HG02610 (cell line): ENCODE measurements around the gene GJB2.

Experiments
- ATAC-seq: cut with Tn5 transposase; IDR thresholded peaks from one replicate; pipeline ENCODE4 v1.9.1; 2021; ENCODE audit warnings: mild to moderate bottlenecking, moderate library complexity; ENCODE audit not compliant: unreplicated experiment

GJB2 gene

DNA sequence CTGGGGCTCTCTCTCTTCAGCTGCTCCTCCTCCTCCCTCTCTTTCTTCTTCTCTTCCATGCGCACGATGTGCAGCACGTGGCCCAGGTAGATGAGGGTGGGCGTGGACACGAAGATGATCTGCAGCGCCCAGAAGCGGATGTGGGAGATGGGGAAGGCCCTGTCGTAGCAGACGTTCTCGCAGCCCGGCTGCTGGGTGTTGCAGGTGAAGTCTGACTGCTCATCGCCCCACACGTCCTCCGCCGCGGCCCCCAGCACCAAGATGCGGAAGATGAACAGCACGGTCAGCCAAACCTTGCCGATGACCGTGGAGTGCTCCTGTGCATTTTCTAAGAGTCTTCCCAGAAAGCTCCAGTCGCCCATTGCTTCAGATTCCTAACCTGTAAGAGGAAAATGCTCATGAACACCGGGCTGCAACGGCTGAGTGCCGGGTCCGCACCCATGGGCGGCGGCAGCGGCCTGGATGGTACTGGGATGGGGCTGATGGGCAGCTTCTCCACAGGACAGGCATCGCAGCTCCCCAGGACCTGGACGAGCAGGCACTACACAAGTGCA, 49.7 kb downstream of the GJB2 start:
- no peak for ATAC-seq

DNA sequence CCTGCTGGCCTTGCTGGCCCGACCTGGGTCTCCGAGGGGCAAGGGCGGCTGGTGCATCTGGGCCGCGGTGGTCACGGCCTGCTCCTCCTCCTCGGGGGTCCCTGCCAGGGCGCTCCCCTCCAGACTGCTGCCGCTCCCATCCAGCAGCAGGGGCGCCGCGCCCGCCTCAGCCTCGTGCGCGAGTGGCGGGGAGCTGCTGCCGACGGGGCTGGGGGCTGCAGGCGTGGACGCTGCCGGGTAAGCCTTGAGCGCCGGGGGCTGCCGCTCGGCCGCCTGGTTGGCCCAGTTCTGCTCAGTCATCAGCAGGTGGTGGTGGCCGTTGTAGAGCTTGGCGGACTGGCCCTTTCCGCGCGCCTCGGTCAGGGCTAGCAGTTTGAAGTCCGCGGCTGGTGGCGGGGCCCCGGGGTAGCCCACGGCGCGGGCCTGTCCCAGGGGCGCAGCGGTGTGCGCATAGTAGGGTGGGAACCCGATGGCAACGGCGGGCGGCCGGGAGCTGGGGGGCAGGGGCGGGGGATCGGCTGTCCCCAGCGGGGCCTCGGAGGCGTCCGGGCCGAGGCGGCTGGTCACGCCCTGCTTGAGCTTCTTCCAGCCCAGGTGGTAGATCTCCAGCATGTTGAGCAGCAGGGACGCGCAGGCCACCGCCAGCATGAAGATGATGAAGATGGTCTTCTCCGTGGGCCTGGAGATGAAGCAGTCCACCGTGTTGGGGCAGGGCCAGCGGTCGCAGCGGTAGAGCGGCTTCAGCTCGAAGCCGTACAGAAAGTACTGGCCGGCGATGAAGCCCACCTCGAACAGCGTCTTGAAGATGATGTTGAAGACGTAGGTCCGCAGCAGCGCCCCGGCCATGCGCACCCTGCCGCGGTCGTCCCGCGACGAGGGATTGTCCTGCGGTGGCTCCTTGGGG, 50.5 kb downstream of the GJB2 start:
- no peak for ATAC-seq

DNA sequence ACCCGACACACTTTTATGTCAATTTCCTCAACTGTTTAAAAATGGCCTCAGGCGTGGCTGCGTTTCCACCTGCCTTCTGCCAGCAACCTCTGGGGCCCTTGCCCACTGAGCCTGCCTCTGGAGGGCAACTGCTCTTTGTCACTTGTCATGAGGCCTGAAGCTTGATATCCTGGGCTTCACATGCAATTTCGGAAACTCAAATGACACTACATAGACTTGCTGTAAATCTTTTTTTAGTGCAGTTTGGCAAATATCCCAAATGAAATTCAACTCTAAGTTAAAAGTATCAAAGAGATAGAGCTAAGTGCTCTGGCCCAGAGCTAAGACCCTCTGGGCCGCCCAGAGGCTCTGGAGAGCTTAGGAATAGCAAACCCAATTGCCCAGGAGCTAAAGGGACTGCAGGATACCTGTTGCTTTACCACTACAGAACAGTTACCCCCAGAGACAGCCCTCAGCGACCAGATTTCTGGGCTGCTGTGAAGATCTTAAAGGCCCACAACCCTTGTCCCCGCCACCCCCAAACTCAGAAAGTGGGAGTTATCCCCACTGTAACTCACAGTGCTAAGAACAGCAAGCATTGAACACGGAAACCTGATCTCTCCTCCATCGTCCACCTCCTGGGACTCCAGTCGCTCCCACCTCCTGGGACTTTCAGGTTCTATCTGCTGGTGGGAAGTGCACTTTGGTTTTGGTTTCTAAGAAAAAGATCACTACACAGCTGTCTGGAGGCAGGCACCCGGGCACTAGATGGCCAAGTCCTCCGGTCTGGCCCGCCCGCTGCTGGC, 51.3 kb downstream of the GJB2 start:
- no peak for ATAC-seq

DNA sequence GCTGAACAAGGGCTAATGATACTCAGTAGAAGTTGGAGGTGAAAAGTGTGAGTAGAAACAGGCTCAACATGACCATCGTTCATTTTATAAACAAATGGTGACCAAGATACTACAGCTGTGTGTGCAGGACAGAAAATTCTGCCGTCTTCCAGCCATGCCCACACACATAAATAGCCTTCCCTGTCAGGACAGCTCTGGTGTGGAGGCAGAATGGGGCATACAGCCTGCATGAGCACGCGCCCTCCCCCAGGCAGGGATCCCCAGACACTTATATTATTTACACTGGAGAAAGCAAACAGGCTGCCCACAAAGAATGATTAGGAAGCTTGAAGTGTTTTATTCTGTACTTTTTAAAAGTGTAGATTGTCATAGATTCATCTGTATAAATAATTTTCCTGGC, 52.3 kb downstream of the GJB2 start:
- ATAC-seq = no peak

DNA sequence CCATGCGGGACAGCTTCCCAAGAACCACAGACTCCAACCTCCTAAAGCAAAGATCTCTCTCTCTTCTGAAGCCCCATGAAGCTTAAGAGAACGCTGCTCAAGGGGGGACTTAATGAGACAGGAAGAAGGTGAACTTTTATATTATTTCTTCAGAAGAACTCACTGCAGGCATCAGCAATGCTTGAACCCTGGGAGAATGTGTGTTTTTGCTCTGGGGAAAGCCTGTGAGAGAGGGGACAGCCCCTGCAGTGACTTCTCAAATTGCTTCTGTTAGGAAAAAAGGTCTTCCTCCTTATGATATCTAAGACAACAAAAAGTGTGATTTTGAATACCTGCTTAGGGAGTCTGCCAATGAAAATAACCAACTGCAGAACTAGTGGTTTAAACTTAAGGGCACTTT, 54.9 kb downstream of the GJB2 start:
- ATAC-seq = no peak
